H1 (cell line): ENCODE results near the gene KIF5A. TPM values are rescaled to one million over a fixed set of nuclear protein-coding genes. Genes with fewer than 3 reads are reported as not detected.

ENCODE experiments used
- CTCF ChIA-PET: fragments of 300-600 bp; sonication (Branson Sonifier 250); formaldehyde crosslinking; loops from one replicate; lab custom pipeline; 2021; ENCODE audit not compliant: partially characterized antibody; lab: Charles Lee
- POLR2A ChIA-PET: fragments of 300-600 bp; sonication (Branson Sonifier 250); formaldehyde crosslinking; loops from one replicate; lab custom pipeline; 2021; ENCODE audit warnings: inconsistent platforms; ENCODE audit not compliant: partially characterized antibody; lab: Charles Lee
- DNase-seq, 2 experiments: peaks; one replicate each; pipeline versions ENCODE4 v3.0.0 to v3.0.0-alpha.2; 2010 to 2022; ENCODE audit warnings: low spot score in 2 of 2, low read depth in 1 of 2, mixed read lengths in 1 of 2
- FAIRE-seq: peaks from 2 replicates; lab custom pipeline; 2011; peaks lifted over from hg19 to GRCh38; lab: Jason Lieb, UNC
- H2AFZ ChIP-seq: 2 replicates; pipeline ENCODE4 v1.8.1; 2012; ENCODE audit warnings: low read length, inconsistent platforms
- H2AK5ac ChIP-seq: 2 replicates; pipeline ENCODE4 v1.6.1; 2013; ENCODE audit warnings: low read depth, low read length
- H2BK120ac ChIP-seq: replicated peaks from 2 replicates; pipeline ENCODE3; 2013; ENCODE audit warnings: low read depth, low read length, inconsistent platforms
- H2BK12ac ChIP-seq: 2 replicates; pipeline ENCODE4 v1.6.1; 2013; ENCODE audit warnings: low read depth, low read length
- H2BK15ac ChIP-seq: 2 replicates; pipeline ENCODE4 v1.6.1; 2013; ENCODE audit warnings: low read length
- H2BK20ac ChIP-seq: 2 replicates; pipeline ENCODE4 v1.6.1; 2013; ENCODE audit warnings: low read length
- H2BK5ac ChIP-seq: 2 replicates; pipeline ENCODE4 v1.6.1; 2013; ENCODE audit warnings: low read depth, low read length
- H3K14ac ChIP-seq: 2 replicates; pipeline ENCODE4 v1.6.1; 2013; ENCODE audit warnings: inconsistent platforms; ENCODE audit not compliant: insufficient read length
- H3K18ac ChIP-seq: 2 replicates; pipeline ENCODE4 v1.6.1; 2013; ENCODE audit warnings: low read length; ENCODE audit errors: extremely low read depth
- H3K23ac ChIP-seq: 2 replicates; pipeline ENCODE4 v1.6.1; 2013; ENCODE audit warnings: inconsistent platforms; ENCODE audit not compliant: insufficient read length
- H3K23me2 ChIP-seq: 2 replicates; pipeline ENCODE4 v1.6.1; 2013; ENCODE audit warnings: low read depth, low read length
- H3K27ac ChIP-seq: 2 replicates; pipeline ENCODE4 v1.6.1; 2011; ENCODE audit warnings: low read depth, low read length, inconsistent platforms
- H3K27me3 ChIP-seq, 4 experiments: replicated peaks in 1 of 4; 1 replicate in 1 of 4; 2 replicates in 3 of 4; pipeline versions ENCODE4 v1.6.1 to v1.8.1; 2011 to 2013; ENCODE audit warnings: low read length in 3 of 4, mild to moderate bottlenecking in 3 of 4, inconsistent platforms in 2 of 4, mixed read lengths in 2 of 4, moderate library complexity in 1 of 4; ENCODE audit not compliant: control insufficient read depth in 3 of 4, insufficient read depth in 3 of 4; ENCODE audit errors: extremely low read depth in 1 of 4
- H3K36me3 ChIP-seq, 4 experiments: 2 replicates each; pipeline versions ENCODE4 v1.6.1 to v1.8.1; 2011 to 2013; ENCODE audit warnings: mild to moderate bottlenecking in 4 of 4, low read length in 3 of 4, moderate library complexity in 2 of 4, control low read depth in 1 of 4, inconsistent platforms in 1 of 4; ENCODE audit not compliant: insufficient read depth in 4 of 4, control insufficient read depth in 2 of 4
- H3K4ac ChIP-seq: replicated peaks from 2 replicates; pipeline ENCODE3; 2013; ENCODE audit warnings: low read length, low read depth, mixed read lengths, inconsistent platforms; ENCODE audit not compliant: insufficient read length
- H3K4me1 ChIP-seq, 4 experiments: replicated peaks in 1 of 4; 1 replicate in 1 of 4; 2 replicates in 3 of 4; pipeline versions ENCODE4 v1.6.1 to v1.8.1; 2011 to 2013; ENCODE audit warnings: low read length in 3 of 4, inconsistent platforms in 2 of 4, mixed read lengths in 1 of 4; ENCODE audit not compliant: insufficient read depth in 4 of 4, control insufficient read depth in 3 of 4
- H3K4me2 ChIP-seq, 2 experiments: 2 replicates each; pipeline versions ENCODE4 v1.6.1 to v1.8.1; 2011 to 2013; ENCODE audit warnings: low read depth in 2 of 2, low read length in 2 of 2, control low read depth in 1 of 2, inconsistent platforms in 1 of 2, mild to moderate bottlenecking in 1 of 2; ENCODE audit not compliant: insufficient read depth in 1 of 2
- H3K4me3 ChIP-seq, 4 experiments: fragments of 200-600, 300-600 bp in 1 of 4; sonication (generic), shearing (Covaris generic), sonication (Bioruptor Twin) in 1 of 4; 2 replicates each; pipeline versions ENCODE4 v1.5.1 to v1.8.1; 2011 to 2016; ENCODE audit warnings: low read length in 4 of 4, low read depth in 3 of 4, control low read depth in 2 of 4, inconsistent platforms in 2 of 4, mild to moderate bottlenecking in 2 of 4, mixed read lengths in 1 of 4, moderate library complexity in 1 of 4; ENCODE audit not compliant: insufficient read depth in 2 of 4; ENCODE audit errors: extremely low read depth in 1 of 4
- H3K56ac ChIP-seq: replicated peaks from 2 replicates; pipeline ENCODE3; 2013; ENCODE audit warnings: low read depth, mild to moderate bottlenecking, mixed read lengths, low read length, inconsistent platforms; ENCODE audit not compliant: insufficient read length
- H3K79me1 ChIP-seq: 2 replicates; pipeline ENCODE4 v1.6.1; 2013; ENCODE audit warnings: low read depth, low read length, control low read depth
- H3K79me2 ChIP-seq, 2 experiments: 2 replicates each; pipeline versions ENCODE4 v1.6.1 to v1.8.1; 2012 to 2013; ENCODE audit warnings: low read length in 2 of 2, mild to moderate bottlenecking in 2 of 2, inconsistent platforms in 1 of 2; ENCODE audit not compliant: insufficient read depth in 2 of 2, control insufficient read depth in 1 of 2
- H3K9ac ChIP-seq, 4 experiments: replicated peaks in 1 of 4; 1 replicate in 1 of 4; 2 replicates in 3 of 4; pipeline versions ENCODE4 v1.6.1 to v1.8.1; 2011 to 2013; ENCODE audit warnings: low read depth in 3 of 4, low read length in 3 of 4, control low read depth in 2 of 4, mild to moderate bottlenecking in 2 of 4, moderate library complexity in 2 of 4, inconsistent platforms in 1 of 4; ENCODE audit errors: extremely low read depth in 1 of 4
- H3K9me3 ChIP-seq, 2 experiments: 2 replicates each; pipeline versions ENCODE4 v1.6.1 to v1.8.1; 2012 to 2013; ENCODE audit warnings: mild to moderate bottlenecking in 2 of 2, moderate library complexity in 2 of 2, control low read depth in 1 of 2, inconsistent platforms in 1 of 2, low read depth in 1 of 2, low read length in 1 of 2, mixed read lengths in 1 of 2; ENCODE audit not compliant: insufficient read depth in 2 of 2
- H4K20me1 ChIP-seq, 2 experiments: replicated peaks in 1 of 2; 2 replicates each; pipeline versions ENCODE3 to v1.8.1; 2011 to 2013; ENCODE audit warnings: inconsistent platforms in 2 of 2, low read length in 2 of 2, mild to moderate bottlenecking in 1 of 2; ENCODE audit not compliant: insufficient read depth in 2 of 2, control insufficient read depth in 1 of 2
- H4K5ac ChIP-seq: 2 replicates; pipeline ENCODE4 v1.6.1; 2013; ENCODE audit warnings: low read length, low read depth, mixed read lengths, inconsistent platforms; ENCODE audit not compliant: insufficient read length
- H4K8ac ChIP-seq: 2 replicates; pipeline ENCODE4 v1.8.0; 2013; ENCODE audit warnings: mild to moderate bottlenecking, moderate library complexity, low read length, inconsistent platforms; ENCODE audit not compliant: insufficient read depth; ENCODE audit errors: extremely low read depth
- H4K91ac ChIP-seq: replicated peaks from 2 replicates; pipeline ENCODE3; 2013; ENCODE audit warnings: low read length, mixed read lengths, inconsistent platforms; ENCODE audit not compliant: insufficient read length
- SP4 ChIP-seq: IDR thresholded peaks from 2 replicates; pipeline ENCODE4 v1.6.1; 2012; ENCODE audit warnings: low read length, inconsistent platforms
- SRF ChIP-seq: IDR thresholded peaks from 2 replicates; pipeline ENCODE4 v1.6.1; 2011; ENCODE audit warnings: mild to moderate bottlenecking, low read depth, low read length, moderate library complexity
- TAF7 ChIP-seq: optimal IDR thresholded peaks from 2 replicates; pipeline ENCODE3; 2011; ENCODE audit warnings: low read depth, mild to moderate bottlenecking, inconsistent platforms, low read length, moderate library complexity, borderline replicate concordance
- WGBS, 2 experiments: shearing (Covaris generic) in 1 of 2; methylation state at CpG; one replicate each; pipeline versions ENCODE4 v1.1.6 to v1.1.7; 2013 to 2015; ENCODE audit warnings: low lambda C conversion rate in 2 of 2, mixed read lengths in 2 of 2, inconsistent platforms in 1 of 2, low coverage in 1 of 2, missing lambda C conversion rate in 1 of 2; ENCODE audit not compliant: insufficient replicate concordance in 2 of 2, insufficient coverage in 1 of 2, insufficient read length in 1 of 2; ENCODE audit errors: extremely low coverage in 1 of 2, missing lambda C conversion rate in 1 of 2; 5-methylcytosine and 5-hydroxymethylcytosine counted together
- polyA plus RNA-seq, 7 experiments: library from polyadenylated mRNA; depleted of rRNA in 3 of 7; stranded (reverse) in 5 of 7; unstranded in 2 of 7; fragments of >200 nt in 5 of 7; fragments of 200-250 nt in 2 of 7; gene quantifications; 1 replicate in 5 of 7; 2 replicates in 1 of 7; 4 replicates in 1 of 7; pipeline versions ENCODE4 v1.2.1 to v1.2.3, GENCODE V29; 2011 to 2013; ENCODE audit warnings: missing spikeins in 2 of 7, mixed read lengths in 2 of 7
- total RNA-seq: library from RNA; stranded (reverse); fragmentation: NEBNext Ultra II Directional; extraction: Animal tissue kit (Norgen Biotek cat#: 25700); gene quantifications from 2 replicates; pipeline ENCODE4 v1.2.1, GENCODE V29; 2021

The KIF5A gene
- total and polyA plus RNA-seq, 2 of the 8 experiments (the other 6 are each of a cell fraction or from before 2014, with no cell fraction given): 10.7 to 21.9 TPM

DNA sequence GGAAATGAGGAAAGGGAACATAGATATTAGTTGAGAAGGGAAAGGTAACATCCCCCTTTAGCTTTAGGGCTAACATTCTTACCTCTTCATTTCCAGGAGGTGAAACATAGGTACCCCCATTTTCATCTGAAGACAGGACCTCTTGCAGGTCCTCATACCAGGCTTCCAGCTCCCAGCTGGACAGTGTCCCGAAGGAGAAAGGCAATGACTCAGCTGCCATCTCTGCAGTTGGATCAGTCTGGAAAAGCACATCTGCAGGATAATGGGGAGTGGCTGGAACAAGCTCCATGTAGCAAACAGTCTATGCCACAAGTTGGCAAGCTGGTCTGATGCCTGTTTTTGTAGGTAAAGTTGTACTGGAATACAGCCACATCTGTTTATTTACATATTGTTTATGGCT lies 32.7 kb upstream of the KIF5A start:
- H3K27me3 ChIP-seq: no peaks in the 10 kb centered on the region
- peaks cover 14% of the 10 kb centered on the region for H3K23me2 ChIP-seq
- no peak overlapping the region for H2BK12ac ChIP-seq
- H3K36me3 ChIP-seq: peaks cover 41 to 67% (median 52%) of the 10 kb centered on the region in 4 experiments
- no peak overlapping the region for H2BK15ac ChIP-seq
- H3K56ac ChIP-seq: no peak overlapping the region
- no peak overlapping the region for H3K23ac ChIP-seq
- no peaks in the 10 kb centered on the region for H3K79me1 ChIP-seq
- peaks cover 0 to 20% of the 10 kb centered on the region in 2 experiments; a peak in 2 of 4 replicates for H3K79me2 ChIP-seq
- no peak overlapping the region for H3K9ac ChIP-seq
- H2AK5ac ChIP-seq: no peak overlapping the region
- no peak overlapping the region; a peak in 1 of 4 replicates for H3K4me2 ChIP-seq
- H3K18ac ChIP-seq: no peak overlapping the region
- no peak overlapping the region for H4K8ac ChIP-seq
- H3K9me3 ChIP-seq: no peaks in the 10 kb centered on the region
- no peak overlapping the region for H4K5ac ChIP-seq
- H2BK20ac ChIP-seq: no peak overlapping the region
- no peak overlapping the region for H2AFZ ChIP-seq
- H3K27ac ChIP-seq: no peak overlapping the region; the same call in 1 of the 2 replicates
- H3K14ac ChIP-seq: no peak overlapping the region
- H4K91ac ChIP-seq: no peak overlapping the region
- no peak for DNase-seq
- H3K4ac ChIP-seq: no peak overlapping the region
- no peak overlapping the region for H2BK120ac ChIP-seq
- H4K20me1 ChIP-seq: peaks cover 7 to 14% of the 10 kb centered on the region in 2 experiments
- no peak overlapping the region for H2BK5ac ChIP-seq
- H3K4me3 ChIP-seq: no peak overlapping the region
- WGBS, 2 experiments: 100% methylated on average over 1 of the region's 1 CpG; no CpG with 5 or more reads in 1 of the 2 experiments
- CTCF ChIA-PET: interaction anchor here (0.6 to 1.5 kb wide), 5 partner anchors 17 to 42 kb away, joined by 3 to 5 read pairs (median 3); no protein-coding TSS in a partner anchor
- POLR2A ChIA-PET: interaction anchor here (0.7 to 6.0 kb wide), 13 partner anchors 6 to 285 kb away, joined by 3 to 60 read pairs (median 6); partner anchors contain the start of gene DCTN2
- H3K4me1 ChIP-seq: peaks cover 4 to 15% (median 12%) of the 10 kb centered on the region in 4 experiments
- no peak for FAIRE-seq
- no peak for TF ChIP-seq TAF7
- TF ChIP-seq SRF: no peak
- no peak for TF ChIP-seq SP4
